B cell (primary cell): ENCODE results near the gene SLC12A1. TPM values are rescaled to one million over a fixed set of nuclear protein-coding genes. Genes with fewer than 3 reads are reported as not detected.
"Not testable (repeated sequence)": the region's sequence is repeated elsewhere in the genome, so short reads cannot be mapped to it uniquely, and the experiment has no call there.

Experiments
- ATAC-seq: fragments of 200-7000 bp; cut with Tn5 transposase; one replicate; pipeline ENCODE4 v1.10.0; 2021; ENCODE audit warnings: low read depth, mild to moderate bottlenecking, moderate number of reproducible peaks, moderate library complexity
- CTCF ChIA-PET: fragments of 350-600 bp; sonication (Branson Sonifier 250); formaldehyde crosslinking; loops from one replicate; lab custom pipeline; 2021; ENCODE audit warnings: antibody characterized with exemption, inconsistent platforms; lab: Charles Lee
- POLR2A ChIA-PET: fragments of 350-600 bp; sonication (Branson Sonifier 250); formaldehyde crosslinking; loops from one replicate; lab custom pipeline; 2021; ENCODE audit warnings: antibody characterized with exemption; lab: Charles Lee
- DNase-seq: peaks from one replicate; pipeline ENCODE4 v3.0.0; 2013
- H2AFZ ChIP-seq: 2 replicates; pipeline ENCODE4 v1.6.1; 2012; ENCODE audit warnings: mild to moderate bottlenecking, low read depth, low read length; ENCODE audit not compliant: insufficient read depth, poor library complexity, severe bottlenecking
- H3K27ac ChIP-seq, 2 donors: 1 replicate in 1 of 2; 2 replicates in 1 of 2; pipeline ENCODE4 v1.5.1; 2012 to 2013; ENCODE audit warnings: low read length in 2 of 2, mild to moderate bottlenecking in 2 of 2, moderate library complexity in 1 of 2
- H3K27me3 ChIP-seq, 4 experiments: fragments of 200-600 bp in 1 of 4; sonication (generic) in 1 of 4; replicated peaks in 1 of 4; 1 replicate in 2 of 4; 2 replicates in 2 of 4; pipeline versions ENCODE4 v1.6.1 to v1.7.0; 2013 to 2016; ENCODE audit warnings: low read length in 3 of 4, mild to moderate bottlenecking in 2 of 4, mixed read lengths in 1 of 4, moderate library complexity in 1 of 4; ENCODE audit not compliant: insufficient read depth in 4 of 4, control insufficient read depth in 3 of 4; ENCODE audit errors: control extremely low read depth in 1 of 4
- H3K36me3 ChIP-seq, 2 experiments: replicated peaks in 1 of 2; 1 replicate in 1 of 2; 2 replicates in 1 of 2; pipeline versions ENCODE4 v1.6.1 to v1.7.1; 2013; ENCODE audit warnings: low read length in 1 of 2; ENCODE audit not compliant: insufficient read depth in 2 of 2, control insufficient read depth in 1 of 2; ENCODE audit errors: control extremely low read depth in 1 of 2, extremely low read depth in 1 of 2
- H3K4me1 ChIP-seq, 2 donors: fragments of 200-600 bp in 1 of 2; sonication (generic) in 1 of 2; 1 replicate in 1 of 2; 2 replicates in 1 of 2; pipeline versions ENCODE4 v1.5.1 to v1.6.1; 2013 to 2017; ENCODE audit warnings: low read length in 2 of 2; ENCODE audit not compliant: control insufficient read depth in 2 of 2, insufficient read depth in 2 of 2
- H3K4me2 ChIP-seq: replicated peaks from 2 replicates; pipeline ENCODE3; 2012; ENCODE audit warnings: mild to moderate bottlenecking, low read depth, low read length; ENCODE audit not compliant: poor library complexity, severe bottlenecking
- H3K4me3 ChIP-seq, 5 experiments: fragments of 200-600 bp in 1 of 5; sonication (generic) in 1 of 5; 1 replicate in 3 of 5; 2 replicates in 2 of 5; pipeline versions ENCODE4 v1.5.1 to v1.7.0; 2011 to 2016; ENCODE audit warnings: low read length in 4 of 5, mild to moderate bottlenecking in 4 of 5, low read depth in 2 of 5, control low read depth in 1 of 5, moderate library complexity in 1 of 5; ENCODE audit not compliant: insufficient read depth in 1 of 5; ENCODE audit errors: control extremely low read depth in 1 of 5, extremely low read depth in 1 of 5
- H3K79me2 ChIP-seq: fragments of 200-600 bp; sonication (generic); one replicate; pipeline ENCODE4 v1.6.0; 2016; ENCODE audit warnings: low read length; ENCODE audit not compliant: control insufficient read depth, insufficient read depth
- H3K9ac ChIP-seq: fragments of 200-600 bp; sonication (generic); 2 replicates; pipeline ENCODE4 v1.6.1; 2017; ENCODE audit warnings: mild to moderate bottlenecking, low read length, moderate library complexity
- H3K9me3 ChIP-seq, 3 donors: one replicate each; pipeline versions ENCODE4 v1.6.1 to v1.7.1; 2013; ENCODE audit warnings: low read length in 2 of 3; ENCODE audit not compliant: control insufficient read depth in 2 of 3, insufficient read depth in 1 of 3; ENCODE audit errors: control extremely low read depth in 1 of 3
- H4K20me1 ChIP-seq: 2 replicates; pipeline ENCODE4 v1.6.0; 2012; ENCODE audit warnings: mild to moderate bottlenecking, low read length; ENCODE audit not compliant: insufficient read depth, control insufficient read depth, poor library complexity, severe bottlenecking
- H3K27ac Mint-ChIP-seq: one replicate; pipeline ENCODE4 v1.8.0; 2021; ENCODE audit warnings: mixed read lengths
- H3K27me3 Mint-ChIP-seq: one replicate; pipeline ENCODE4 v1.8.0; 2021; ENCODE audit warnings: mixed read lengths
- H3K4me1 Mint-ChIP-seq: one replicate; pipeline ENCODE4 v1.8.0; 2021; ENCODE audit warnings: mixed read lengths
- H3K4me3 Mint-ChIP-seq: one replicate; pipeline ENCODE4 v1.8.0; 2021; ENCODE audit warnings: mixed read lengths
- H3K9me3 Mint-ChIP-seq: one replicate; pipeline ENCODE4 v1.8.0; 2022; ENCODE audit warnings: mixed read lengths; ENCODE audit not compliant: insufficient read depth
- CTCF ChIP-seq: fragments of 200-600 bp; IDR thresholded peaks from one replicate; pipeline ENCODE4 v1.8.0; 2022; ENCODE audit warnings: antibody characterized with exemption, mild to moderate bottlenecking
- EZH2 ChIP-seq: IDR thresholded peaks from 2 replicates; pipeline ENCODE4 v1.6.1; 2012; ENCODE audit warnings: borderline replicate concordance, low read depth, mild to moderate bottlenecking, moderate library complexity, low read length; ENCODE audit not compliant: insufficient read depth, poor library complexity, severe bottlenecking
- WGBS: methylation state at CpG from one replicate; pipeline ENCODE4 v1.1.5; 2013; ENCODE audit warnings: missing lambda C conversion rate; ENCODE audit not compliant: insufficient coverage; 5-methylcytosine and 5-hydroxymethylcytosine counted together
- intact Hi-C: fragments of 100-400 bp; cut with micrococcal nuclease; formaldehyde crosslinking; loops from one replicate; pipeline ENCODE4 v1.10.0; 2022
- polyA plus RNA-seq: library from polyadenylated mRNA; depleted of rRNA; stranded (reverse); fragments of >200 nt; gene quantifications from 2 replicates; pipeline ENCODE4 v1.2.3, GENCODE V29; 2012
- total RNA-seq, 2 donors: library from RNA; stranded (reverse); fragments of 120-200 nt in 1 of 2; gene quantifications; 1 replicate in 1 of 2; 2 replicates in 1 of 2; pipeline versions ENCODE4 v1.2.3 to v1.2.4, GENCODE V29; 2013 to 2022

The SLC12A1 gene
- total and polyA plus RNA-seq, 2 donors (not counting 1 experiment from before 2014, with no cell fraction given), result not detected

GRCh38 chr15:48324949-48325348 is 118.8 kb downstream of the SLC12A1 start:
- no peak for TF ChIP-seq EZH2
- no peak for TF ChIP-seq CTCF

GRCh38 chr15:48325400-48325799 is 119.3 kb downstream of the SLC12A1 start:
- Mint-ChIP-seq H3K27me3 (no peaks in the 10 kb centered on the region), H3K27ac (no peak overlapping the region), H3K4me3 (no peak overlapping the region), H3K9me3 (no peaks in the 10 kb centered on the region), H3K4me1 (peaks cover 18% of the 10 kb centered on the region)
- no CpG with 5 or more reads among the region's 5 CpGs for WGBS
- no peak overlapping the region for H3K4me2 ChIP-seq
- no peaks in the 10 kb centered on the region for H4K20me1 ChIP-seq
- no peak overlapping the region for H3K4me3 ChIP-seq
- H3K9ac ChIP-seq, result no peak overlapping the region
- DNase-seq (no peak), ATAC-seq (no peak)
- POLR2A ChIA-PET, result no interaction called here
- no peaks in the 10 kb centered on the region for H3K79me2 ChIP-seq
- no peaks in the 10 kb centered on the region for H3K27me3 ChIP-seq
- intact Hi-C loops, result no loop called here
- H3K4me1 ChIP-seq, result peaks cover 12 to 14% of the 10 kb centered on the region in 2 donors
- H3K36me3 ChIP-seq, result no peaks in the 10 kb centered on the region
- CTCF ChIA-PET, result no interaction called here
- TF ChIP-seq EZH2, result no peak
- no peak for TF ChIP-seq CTCF
- H3K27ac ChIP-seq, result no peak overlapping the region
- no peak overlapping the region for H2AFZ ChIP-seq
- H3K9me3 ChIP-seq, result no peaks in the 10 kb centered on the region

More at GRCh38 chr15:48324949-48325348, 118.8 kb downstream of the SLC12A1 start:
- CTCF ChIA-PET, result no interaction called here
- Histone ChIP-seq H3K9me3 (no peaks in the 10 kb centered on the region), H3K9ac (no peak overlapping the region), H3K79me2 (no peaks in the 10 kb centered on the region), H3K36me3 (no peaks in the 10 kb centered on the region), H3K27ac (no peak overlapping the region), H2AFZ (no peak overlapping the region), H3K4me1 (peaks cover 10 to 11% of the 10 kb centered on the region in 2 donors), H3K27me3 (no peaks in the 10 kb centered on the region), H3K4me2 (no peak overlapping the region), H3K4me3 (no peak overlapping the region), H4K20me1 (no peaks in the 10 kb centered on the region)
- Mint-ChIP-seq H3K27me3 (no peaks in the 10 kb centered on the region), H3K27ac (no peak overlapping the region), H3K4me3 (no peak overlapping the region), H3K4me1 (peaks cover 14% of the 10 kb centered on the region), H3K9me3 (no peaks in the 10 kb centered on the region)
- ATAC-seq, result no peak
- intact Hi-C loops, result no loop called here
- no CpG with 5 or more reads among the region's 5 CpGs for WGBS
- POLR2A ChIA-PET, result no interaction called here
- no peak for DNase-seq

- intact Hi-C loops, H3K79me2 ChIP-seq, H3K27ac Mint-ChIP-seq, ATAC-seq, H3K27me3 Mint-ChIP-seq, H3K9ac ChIP-seq, H4K20me1 ChIP-seq, H3K27ac ChIP-seq, H3K9me3 ChIP-seq, H3K4me3 ChIP-seq, H2AFZ ChIP-seq, H3K9me3 Mint-ChIP-seq, DNase-seq, H3K36me3 ChIP-seq, POLR2A ChIA-PET, H3K27me3 ChIP-seq: not testable (repeated sequence)
- peak overlapping the region; percentile 10 for H3K4me3 Mint-ChIP-seq
- H3K4me2 ChIP-seq, result peak overlapping the region; percentile 12
- H3K4me1 ChIP-seq, result peaks cover 16 to 18% of the 10 kb centered on the region in 2 donors
- CTCF ChIA-PET, result interaction anchor here (0.6 kb wide), 1 partner anchor 11 kb away, joined by 3 read pairs; no protein-coding TSS in a partner anchor
- peaks cover 20% of the 10 kb centered on the region for H3K4me1 Mint-ChIP-seq
- 44% methylated on average over 6 of the region's 6 CpGs for WGBS
These were observed 120.1 kb downstream of the SLC12A1 start for GRCh38 chr15:48326180-48326579.
